Ovary (tissue), 9 donors: ENCODE measurements around the gene ATP11C. TPM values are rescaled to one million over a fixed set of nuclear protein-coding genes. Genes with fewer than 3 reads are reported as not detected.

ENCODE experiments used
- DNase-seq, 5 donors: peaks; one replicate each; pipeline ENCODE4 v3.0.0-alpha.2; 2019 to 2020
- H3K27ac ChIP-seq, 2 donors: fragments of 200-600 bp; one replicate each; pipeline versions ENCODE4 v1.5.1 to v1.8.0; 2019 to 2022
- H3K27me3 ChIP-seq: fragments of 200-600 bp; one replicate; pipeline ENCODE4 v1.8.0; 2022
- H3K36me3 ChIP-seq: fragments of 200-600 bp; sonication (generic); one replicate; pipeline ENCODE4 v1.5.1; 2019
- H3K4me1 ChIP-seq: one replicate; pipeline ENCODE4 v1.8.1; 2013; ENCODE audit warnings: mild to moderate bottlenecking, moderate library complexity; ENCODE audit not compliant: insufficient read depth
- H3K4me3 ChIP-seq: fragments of 200-600 bp; sonication (generic); one replicate; pipeline ENCODE4 v1.5.1; 2017
- H3K9me3 ChIP-seq, 2 donors: fragments of 200-600 bp in 1 of 2; sonication (generic) in 1 of 2; one replicate each; pipeline versions ENCODE4 v1.5.1 to v1.8.1; 2013 to 2019; ENCODE audit warnings: mild to moderate bottlenecking in 1 of 2, moderate library complexity in 1 of 2
- EP300 ChIP-seq: sonication (generic); formaldehyde crosslinking; IDR thresholded peaks from one replicate; pipeline ENCODE4 v1.6.1; 2017; ENCODE audit warnings: antibody characterized with exemption
- POLR2A ChIP-seq: fragments of 450-650 bp; IDR thresholded peaks from one replicate; pipeline ENCODE4 v1.6.1; 2017; ENCODE audit warnings: antibody characterized with exemption, mild to moderate bottlenecking, moderate library complexity
- WGBS, 3 donors: extraction: QIAGEN DNeasy Blood & Tissue Kit in 1 of 3; methylation state at CpG; one replicate each; pipeline versions ENCODE4 v1.1.5 to v1.1.7; 2013 to 2017; 5-methylcytosine and 5-hydroxymethylcytosine counted together
- intact Hi-C, 4 donors: fragments of 100-400 bp; cut with DNase I; formaldehyde crosslinking; loops; one replicate each; pipeline versions ENCODE4 v1.11.0 to v1.15.1; 2022 to 2023
- polyA plus RNA-seq, 2 donors: library from polyadenylated mRNA; stranded (reverse); fragments of 200-250 nt in 1 of 2; fragments of 350-450 nt in 1 of 2; fragmentation: Illumina TruSeq in 1 of 2; extraction: RNeasy Lipid Tissue Mini Kit (QIAGEN cat#74804) in 1 of 2; gene quantifications; one replicate each; pipeline ENCODE4 v1.2.3, GENCODE V29; 2013 to 2014
- total RNA-seq, 7 donors: library from RNA; depleted of rRNA in 2 of 7; stranded (reverse); fragments of >200 nt in 2 of 7; fragmentation: NEBNext Ultra II Directional in 3 of 7; extraction: Animal tissue kit (Norgen Biotek cat#: 25700) in 3 of 7; gene quantifications; one replicate each; pipeline versions ENCODE4 v1.1.0 to v1.2.4, GENCODE V29; 2016 to 2023
- TF ChIP-seq, protein P1 (sequence below), 3 donors: fragments of 450-650 bp in 2 of 3; fragments of 200-600 bp in 1 of 3; IDR thresholded peaks; one replicate each; pipeline versions ENCODE4 v1.5.1 to v1.8.0; 2016 to 2022; ENCODE audit warnings: antibody characterized with exemption in 3 of 3, mild to moderate bottlenecking in 1 of 3
- donor health status: DM: no; HTN: no; CAD: no; lungs with moderate emphysema.
- donor health status: DM: no; HTN: no; CAD: no.
- donor health status: Bipolar disorder and iron deficiency.
- donor health status: DM: yes; HTN: yes; CAD: no.
- donor health status: DM: no; HTN: no; CAD: no.
- donor health status: DM: yes; HTN: yes; CAD: no.

Gene ATP11C
- total and polyA plus RNA-seq, 9 donors = 13.0 to 34.7 (median 22.9) TPM

DNA sequence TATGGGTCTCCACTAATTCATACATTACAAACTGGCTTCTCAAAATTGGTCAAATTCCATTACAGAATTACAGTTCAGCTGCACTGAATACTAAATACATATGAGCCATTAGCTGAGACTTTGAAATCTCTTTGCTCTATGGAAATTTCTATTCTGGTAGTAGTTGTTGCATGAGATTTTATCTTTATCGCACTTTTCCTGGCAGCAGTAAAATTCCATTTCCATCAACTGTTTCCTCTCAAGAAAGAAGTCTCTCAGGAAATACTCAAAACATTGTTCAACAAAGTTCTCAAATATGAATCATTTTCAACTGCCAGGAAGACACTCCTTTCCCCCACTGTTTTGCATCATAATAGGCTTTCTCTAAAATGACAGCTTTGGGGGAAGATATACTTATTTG is 51.3 kb downstream of the ATP11C start:
- intact Hi-C loops = no loop called here
- 48 to 54% (median 50%) methylated on average over 1 of the region's 1 CpG for WGBS, 3 donors
- TF ChIP-seq EP300 = no peak

DNA sequence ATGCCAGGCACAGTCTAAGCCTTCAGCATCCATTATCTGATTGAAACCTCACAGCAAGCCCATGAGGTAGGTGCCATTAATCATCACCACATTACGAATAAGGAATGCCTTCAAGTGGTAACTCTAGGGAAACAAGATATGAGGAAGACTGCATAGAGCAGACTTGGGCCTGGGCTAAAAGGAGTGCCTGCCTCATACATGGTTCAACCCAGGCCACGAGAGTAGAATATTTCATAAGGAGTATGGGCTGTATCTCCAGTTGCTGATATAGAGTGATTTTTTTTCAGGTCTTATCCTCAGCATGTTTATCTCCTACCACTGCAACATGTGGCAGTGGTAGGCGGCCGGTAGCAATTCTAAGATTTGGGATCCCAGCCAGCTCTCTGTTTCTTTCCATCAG is 51.7 kb downstream of the ATP11C start:
- peaks cover 7% of the 10 kb centered on the region for H3K4me1 ChIP-seq
- DNase-seq = no peak
- H3K36me3 ChIP-seq = no peaks in the 10 kb centered on the region
- H3K27me3 ChIP-seq = no peaks in the 10 kb centered on the region
- no peak overlapping the region for H3K27ac ChIP-seq
- TF ChIP-seq, protein P1, sequence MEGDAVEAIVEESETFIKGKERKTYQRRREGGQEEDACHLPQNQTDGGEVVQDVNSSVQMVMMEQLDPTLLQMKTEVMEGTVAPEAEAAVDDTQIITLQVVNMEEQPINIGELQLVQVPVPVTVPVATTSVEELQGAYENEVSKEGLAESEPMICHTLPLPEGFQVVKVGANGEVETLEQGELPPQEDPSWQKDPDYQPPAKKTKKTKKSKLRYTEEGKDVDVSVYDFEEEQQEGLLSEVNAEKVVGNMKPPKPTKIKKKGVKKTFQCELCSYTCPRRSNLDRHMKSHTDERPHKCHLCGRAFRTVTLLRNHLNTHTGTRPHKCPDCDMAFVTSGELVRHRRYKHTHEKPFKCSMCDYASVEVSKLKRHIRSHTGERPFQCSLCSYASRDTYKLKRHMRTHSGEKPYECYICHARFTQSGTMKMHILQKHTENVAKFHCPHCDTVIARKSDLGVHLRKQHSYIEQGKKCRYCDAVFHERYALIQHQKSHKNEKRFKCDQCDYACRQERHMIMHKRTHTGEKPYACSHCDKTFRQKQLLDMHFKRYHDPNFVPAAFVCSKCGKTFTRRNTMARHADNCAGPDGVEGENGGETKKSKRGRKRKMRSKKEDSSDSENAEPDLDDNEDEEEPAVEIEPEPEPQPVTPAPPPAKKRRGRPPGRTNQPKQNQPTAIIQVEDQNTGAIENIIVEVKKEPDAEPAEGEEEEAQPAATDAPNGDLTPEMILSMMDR (IDR thresholded peaks at IDR 0.05) = no peak
- TF ChIP-seq POLR2A (no peak), EP300 (no peak)
- no peaks in the 10 kb centered on the region for H3K9me3 ChIP-seq
- 43 to 67% (median 58%) methylated on average over 4 of the region's 4 CpGs for WGBS, 3 donors
- intact Hi-C loops = no loop called here
- no peak overlapping the region for H3K4me3 ChIP-seq

More for the DNA sequence above, 51.3 kb downstream of the ATP11C start:
- Histone ChIP-seq H3K9me3 (no peaks in the 10 kb centered on the region), H3K4me3 (no peak overlapping the region), H3K27me3 (no peaks in the 10 kb centered on the region), H3K27ac (no peak overlapping the region), H3K4me1 (peaks cover 7% of the 10 kb centered on the region), H3K36me3 (no peaks in the 10 kb centered on the region)
- no peak for DNase-seq

DNA sequence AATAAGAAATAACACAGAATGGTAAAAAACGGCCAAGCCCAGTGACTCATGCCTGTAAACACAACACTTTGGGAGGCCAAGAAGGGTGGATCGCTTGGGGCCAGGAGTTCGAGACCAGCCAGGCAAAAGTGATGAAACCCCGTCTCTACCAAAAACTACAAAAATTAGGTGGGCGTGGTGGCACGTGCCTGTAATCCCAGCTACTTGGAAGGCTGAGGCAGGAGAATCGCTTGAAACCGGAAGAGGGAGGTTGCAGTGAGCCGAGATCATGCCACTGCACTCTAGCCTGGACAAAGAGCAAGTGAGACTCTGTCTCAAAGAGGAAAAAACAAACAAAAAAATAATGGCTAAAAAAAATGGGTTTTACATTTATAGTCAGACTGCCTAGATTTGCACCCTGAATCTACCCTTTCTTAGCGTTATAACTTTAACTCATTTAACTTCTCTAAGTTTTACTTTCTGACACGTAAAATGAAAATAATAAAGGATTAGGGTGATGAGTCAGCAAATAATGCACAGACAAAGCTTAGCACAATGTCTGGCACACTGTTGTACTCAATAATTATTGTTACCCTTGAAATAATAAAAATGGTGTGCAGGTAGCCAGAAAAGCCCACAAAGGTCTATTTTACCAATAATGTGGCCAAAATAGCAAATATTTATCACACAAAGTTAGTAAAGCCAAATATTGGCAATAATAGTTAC is 55.0 kb downstream of the ATP11C start:
- Histone ChIP-seq H3K9me3 (no peaks in the 10 kb centered on the region), H3K4me1 (peaks cover 7% of the 10 kb centered on the region), H3K4me3 (no peak overlapping the region), H3K36me3 (no peaks in the 10 kb centered on the region), H3K27me3 (no peaks in the 10 kb centered on the region), H3K27ac (no peak overlapping the region)
- no peak for TF ChIP-seq POLR2A
- no peak for TF ChIP-seq EP300
- TF ChIP-seq, protein P1 (IDR thresholded peaks at IDR 0.05) = no peak
- intact Hi-C loops = no loop called here
- 64 to 66% (median 65%) methylated on average over 11 of the region's 11 CpGs for WGBS, 3 donors
- no peak for DNase-seq

DNA sequence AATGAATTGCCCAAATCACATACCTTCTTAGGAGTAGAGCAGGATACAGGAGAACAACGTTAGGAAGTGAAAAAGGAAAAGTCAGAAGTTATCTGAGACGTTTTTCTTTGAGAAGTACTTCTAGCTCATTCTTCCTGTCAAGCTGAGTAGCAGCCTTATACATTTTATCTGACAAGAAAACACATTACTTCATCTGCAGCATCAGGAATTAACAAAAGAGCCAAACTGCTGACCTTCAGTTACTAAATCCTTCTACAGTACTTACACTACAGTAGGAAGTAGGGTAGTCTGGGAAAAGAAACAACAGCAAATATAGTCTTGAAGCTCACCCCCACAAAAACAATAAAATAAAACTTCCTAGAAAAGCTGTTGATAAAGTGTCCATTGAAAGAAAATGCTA is 57.0 kb downstream of the ATP11C start:
- no peak overlapping the region for H3K27ac ChIP-seq
- WGBS, 3 donors = 18 to 26% (median 22%) methylated on average over 2 of the region's 2 CpGs

DNA sequence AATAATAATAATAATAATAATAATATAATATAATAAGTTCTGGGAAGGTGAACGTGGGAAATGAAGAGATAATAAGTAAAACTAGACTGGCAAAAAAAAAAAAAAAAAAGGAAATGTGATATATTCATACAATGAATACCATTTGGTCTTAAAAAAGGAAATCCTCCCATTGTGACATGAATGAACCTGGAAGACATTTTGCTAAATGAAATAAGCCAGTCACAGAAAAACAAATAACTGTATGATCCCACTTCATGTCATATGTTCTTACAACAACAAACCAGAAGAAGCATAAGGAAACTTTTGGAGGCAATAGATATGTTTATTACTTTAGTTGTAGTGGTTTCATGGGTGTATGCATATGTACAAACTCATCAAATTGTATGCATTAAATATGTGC is 63.1 kb downstream of the ATP11C start:
- WGBS, 3 donors = 44 to 49% (median 48%) methylated on average over 1 of the region's 1 CpG
- Histone ChIP-seq H3K27ac (no peak overlapping the region), H3K4me3 (no peak overlapping the region), H3K4me1 (no peaks in the 10 kb centered on the region), H3K27me3 (no peaks in the 10 kb centered on the region), H3K36me3 (no peaks in the 10 kb centered on the region), H3K9me3 (no peaks in the 10 kb centered on the region)
- no peak for TF ChIP-seq EP300
- TF ChIP-seq, protein P1 (IDR thresholded peaks at IDR 0.05) = no peak
- TF ChIP-seq POLR2A = no peak
- intact Hi-C loops = no loop called here
- DNase-seq = no peak

More for the DNA sequence above, 57.0 kb downstream of the ATP11C start:
- TF ChIP-seq EP300 (no peak), POLR2A (no peak)
- TF ChIP-seq, protein P1 (IDR thresholded peaks at IDR 0.05) = no peak
- no peak for DNase-seq
- Histone ChIP-seq H3K4me1 (no peaks in the 10 kb centered on the region), H3K9me3 (no peaks in the 10 kb centered on the region), H3K4me3 (no peak overlapping the region), H3K36me3 (no peaks in the 10 kb centered on the region), H3K27me3 (no peaks in the 10 kb centered on the region)
- intact Hi-C loops = no loop called here
